Neuronal stem cell (in vitro differentiated cells): ENCODE data around the gene PRR3.
A peak's percentile ranks its signal among the peaks of the same experiment; 100 is the strongest.

Source experiments
- DNase-seq: peaks from one replicate; pipeline ENCODE4 v3.0.0-alpha.2; 2013; ENCODE audit warnings: low spot score
- H2AFZ ChIP-seq: one replicate; pipeline ENCODE4 v1.6.1; 2013; ENCODE audit warnings: mild to moderate bottlenecking, low read length, inconsistent platforms
- H2AK5ac ChIP-seq: 2 replicates; pipeline ENCODE4 v1.6.1; 2013; ENCODE audit warnings: low read depth, mild to moderate bottlenecking, inconsistent platforms, low read length, moderate library complexity, mixed read lengths
- H2BK120ac ChIP-seq: 2 replicates; pipeline ENCODE4 v1.6.1; 2013; ENCODE audit warnings: low read depth, mild to moderate bottlenecking, inconsistent platforms, low read length, moderate library complexity, mixed read lengths
- H2BK12ac ChIP-seq: one replicate; pipeline ENCODE4 v1.6.1; 2013; ENCODE audit warnings: low read length, inconsistent platforms
- H2BK15ac ChIP-seq: 2 replicates; pipeline ENCODE4 v1.6.1; 2013; ENCODE audit warnings: mild to moderate bottlenecking, low read length, inconsistent platforms, mixed read lengths
- H2BK5ac ChIP-seq: one replicate; pipeline ENCODE4 v1.6.1; 2013; ENCODE audit warnings: inconsistent platforms, mild to moderate bottlenecking, low read length, moderate library complexity
- H3K14ac ChIP-seq: one replicate; pipeline ENCODE4 v1.6.1; 2013; ENCODE audit warnings: low read length, inconsistent platforms
- H3K18ac ChIP-seq: 2 replicates; pipeline ENCODE4 v1.6.1; 2013; ENCODE audit warnings: low read length, inconsistent platforms
- H3K23ac ChIP-seq: 2 replicates; pipeline ENCODE4 v1.6.1; 2013; ENCODE audit warnings: low read depth, mild to moderate bottlenecking, mixed read lengths, low read length, inconsistent platforms; ENCODE audit not compliant: poor library complexity
- H3K27ac ChIP-seq: replicated peaks from 3 replicates; pipeline ENCODE4 v1.5.1; 2013; ENCODE audit warnings: low read length, inconsistent platforms
- H3K27me3 ChIP-seq, 3 experiments: 2 replicates each; pipeline ENCODE4 v1.6.1; 2013; ENCODE audit warnings: low read length in 3 of 3, mild to moderate bottlenecking in 2 of 3, inconsistent platforms in 1 of 3, low read depth in 1 of 3, mixed read lengths in 1 of 3, moderate library complexity in 1 of 3; ENCODE audit not compliant: control insufficient read depth in 3 of 3, insufficient read depth in 3 of 3
- H3K36me3 ChIP-seq, 2 donors: replicated peaks in 1 of 2; 2 replicates each; pipeline ENCODE4 v1.6.1; 2013; ENCODE audit warnings: low read length in 2 of 2; ENCODE audit not compliant: control insufficient read depth in 2 of 2, insufficient read depth in 2 of 2
- H3K4ac ChIP-seq: 2 replicates; pipeline ENCODE4 v1.6.1; 2013; ENCODE audit warnings: inconsistent platforms, mild to moderate bottlenecking, low read length, moderate library complexity
- H3K4me1 ChIP-seq, 2 donors: 1 replicate in 1 of 2; 2 replicates in 1 of 2; pipeline ENCODE4 v1.6.1; 2013; ENCODE audit warnings: low read length in 2 of 2, low read depth in 1 of 2; ENCODE audit not compliant: control insufficient read depth in 2 of 2, insufficient read depth in 1 of 2
- H3K4me2 ChIP-seq: one replicate; pipeline ENCODE4 v1.6.1; 2013; ENCODE audit warnings: mild to moderate bottlenecking, low read length, inconsistent platforms; ENCODE audit not compliant: insufficient read depth, poor library complexity, severe bottlenecking
- H3K4me3 ChIP-seq, 2 donors: 2 replicates each; pipeline ENCODE4 v1.5.1; 2013; ENCODE audit warnings: low read length in 2 of 2, mild to moderate bottlenecking in 2 of 2, inconsistent platforms in 1 of 2, moderate library complexity in 1 of 2
- H3K79me1 ChIP-seq: one replicate; pipeline ENCODE4 v1.6.1; 2013; ENCODE audit warnings: low read depth, mild to moderate bottlenecking, inconsistent platforms, low read length, moderate library complexity
- H3K9ac ChIP-seq: one replicate; pipeline ENCODE4 v1.6.1; 2013; ENCODE audit warnings: mild to moderate bottlenecking, low read depth, low read length, inconsistent platforms; ENCODE audit not compliant: poor library complexity
- H3K9me3 ChIP-seq, 2 donors: replicated peaks in 1 of 2; 2 replicates each; pipeline versions ENCODE3 to v1.6.1; 2013; ENCODE audit warnings: low read length in 2 of 2, mild to moderate bottlenecking in 2 of 2, inconsistent platforms in 1 of 2, low read depth in 1 of 2, mixed read lengths in 1 of 2, moderate library complexity in 1 of 2; ENCODE audit not compliant: control insufficient read depth in 2 of 2, insufficient read depth in 1 of 2
- H4K8ac ChIP-seq: one replicate; pipeline ENCODE4 v1.6.1; 2013; ENCODE audit warnings: low read depth, mild to moderate bottlenecking, inconsistent platforms, low read length, moderate library complexity
- H4K91ac ChIP-seq: one replicate; pipeline ENCODE4 v1.6.1; 2013; ENCODE audit warnings: low read length, low read depth, mild to moderate bottlenecking, inconsistent platforms; ENCODE audit not compliant: poor library complexity
- WGBS, 2 donors: extraction: QIAGEN DNeasy Blood & Tissue Kit; methylation state at CpG; one replicate each; pipeline ENCODE4 v1.1.7; 2013; ENCODE audit warnings: missing lambda C conversion rate in 2 of 2, mixed read lengths in 1 of 2; ENCODE audit not compliant: insufficient read length in 2 of 2, insufficient replicate concordance in 1 of 2; ENCODE audit errors: extremely low coverage in 2 of 2; 5-methylcytosine and 5-hydroxymethylcytosine counted together
- small RNA-seq: library from polyadenylated mRNA; stranded (forward); fragments of <200 nt; extraction: miRNeasy Mini kit (QIAGEN cat#:217004); gene quantifications from one replicate; pipeline ENCODE3, GENCODE V24; 2013; ENCODE audit not compliant: insufficient read depth

The PRR3 gene

GRCh38 chr6:30612687-30613248 is 55.7 kb downstream of the PRR3 start:
- peaks cover 18 to 84% of the 10 kb centered on the region in 2 donors for H3K36me3 ChIP-seq
- DNase-seq, result no peak

More at GRCh38 chr6:30612687-30613248, 55.7 kb downstream of the PRR3 start:
- Histone ChIP-seq H3K27ac (no peak overlapping the region), H2BK5ac (no peak overlapping the region), H3K9me3 (no peaks in the 10 kb centered on the region), H3K4me3 (no peak overlapping the region), H3K4ac (no peak overlapping the region), H4K91ac (no peak overlapping the region), H2BK12ac (no peak overlapping the region), H3K79me1 (peaks cover 2% of the 10 kb centered on the region), H3K23ac (no peak overlapping the region), H3K4me2 (no peak overlapping the region), H2BK120ac (no peak overlapping the region), H3K27me3 (no peaks in the 10 kb centered on the region), H3K18ac (no peak overlapping the region), H3K9ac (no peak overlapping the region), H2AFZ (no peak overlapping the region), H4K8ac (no peak overlapping the region), H2BK15ac (no peak overlapping the region), H2AK5ac (no peak overlapping the region), H3K14ac (no peak overlapping the region), H3K4me1 (peaks cover 5 to 6% of the 10 kb centered on the region in 2 donors)
- WGBS, 2 donors, result no CpG with 5 or more reads among the region's 6 CpGs

Small RNA genes within 50 kb of the gene (small RNA-seq; reads per million reads assigned to genes)
- gene MIR877, result 1,511 reads per million, percentile 99 among the genes with 10 or more reads in this experiment
